Measurements from ENCODE around the gene HEXD. TPM values are rescaled to one million over a fixed set of nuclear protein-coding genes. Genes with fewer than 3 reads are reported as not detected.

Gene HEXD
- polyA plus RNA-seq, 3 donors: 25.8 to 29.9 (median 28.5) TPM

DNA sequence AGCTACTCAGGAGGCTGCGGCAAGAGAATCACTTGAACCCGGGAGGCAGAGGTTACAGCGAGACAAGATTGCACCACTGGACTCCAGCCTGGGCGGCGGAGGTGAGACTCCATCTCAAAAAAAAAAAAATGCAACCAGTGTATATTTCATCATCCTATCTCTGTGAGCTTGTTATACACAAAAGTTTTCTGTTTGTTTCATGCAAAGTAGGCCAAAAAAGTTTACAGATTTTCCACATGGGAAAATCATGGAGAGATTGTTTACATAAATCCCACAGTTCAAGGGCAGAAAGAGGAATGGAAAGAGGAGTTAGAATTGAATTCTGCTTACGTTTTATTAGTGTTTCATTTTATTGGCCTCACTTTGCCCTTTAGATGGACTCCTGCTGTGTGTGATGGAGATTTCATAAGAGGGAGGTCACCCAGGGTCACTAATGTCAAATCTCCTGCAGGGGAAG lies 65.1 kb downstream of the HEXD start:
- DNase-seq (ENCODE audit: low read depth in 3 of 3, low spot score in 2 of 3): no peak

DNA sequence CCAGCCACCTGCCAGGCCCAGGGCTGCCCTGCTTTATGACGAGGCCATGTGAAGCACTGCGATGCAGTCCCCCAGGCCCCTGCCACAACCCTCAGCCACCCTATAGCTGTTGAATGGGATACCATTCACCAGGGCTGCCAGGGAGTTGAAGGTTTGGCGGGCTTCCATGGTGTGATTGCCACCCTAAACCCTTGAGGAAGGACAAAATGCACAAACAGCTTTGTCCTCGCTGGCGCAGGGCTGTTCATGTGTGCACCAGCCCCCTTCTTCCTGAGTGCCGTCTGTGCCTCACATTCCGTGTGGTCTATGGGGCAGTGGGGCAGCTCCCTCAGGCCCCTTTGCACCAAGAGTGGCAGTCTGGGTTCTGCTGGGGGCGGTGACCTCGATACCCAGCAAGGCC lies 65.7 kb downstream of the HEXD start:
- no peak for DNase-seq (ENCODE audit: low read depth in 3 of 3, low spot score in 2 of 3)

DNA sequence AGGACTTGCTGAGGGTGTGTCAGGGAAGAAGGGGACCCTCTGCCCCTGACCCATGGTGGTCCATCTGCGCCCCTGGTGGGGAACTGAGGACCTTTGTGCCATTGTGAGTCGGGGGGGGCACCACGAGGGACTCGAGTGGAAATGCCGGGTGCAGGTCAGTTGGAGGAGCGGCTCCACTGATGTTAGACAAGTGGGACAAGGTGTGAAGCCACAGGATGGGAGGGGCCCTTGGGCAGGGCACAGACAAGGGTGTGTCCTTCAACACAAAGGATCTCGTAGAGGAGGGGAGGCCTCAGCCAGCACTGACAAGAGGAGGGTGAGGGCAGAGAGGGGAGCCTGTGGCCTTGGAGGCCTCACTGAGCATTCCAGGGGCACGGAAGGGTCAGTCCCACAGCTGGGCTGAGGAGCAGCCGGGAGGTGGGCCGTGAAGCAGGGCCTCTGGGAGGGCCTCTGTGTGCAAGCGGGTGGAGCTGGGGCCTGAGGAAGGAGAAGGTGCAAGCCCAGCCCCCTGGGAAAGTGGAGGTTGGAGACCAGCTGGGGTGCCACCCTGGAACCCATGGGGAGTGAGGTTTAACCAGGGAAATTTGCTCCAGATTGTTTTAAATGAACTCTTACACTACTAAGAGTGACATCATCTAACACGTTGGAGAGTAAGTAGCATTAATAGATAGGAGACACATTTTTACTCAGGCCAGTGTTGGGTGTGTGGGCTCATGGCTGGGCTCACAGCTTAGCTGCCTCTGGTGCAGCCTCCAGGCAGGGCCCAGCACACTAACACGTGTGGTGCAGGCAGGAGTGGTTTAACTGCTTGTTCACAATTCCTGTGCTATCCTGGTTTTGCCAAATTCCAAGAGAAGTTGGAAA lies 68.3 kb downstream of the HEXD start:
- no peak for DNase-seq (ENCODE audit: low read depth in 3 of 3, low spot score in 2 of 3)

DNA sequence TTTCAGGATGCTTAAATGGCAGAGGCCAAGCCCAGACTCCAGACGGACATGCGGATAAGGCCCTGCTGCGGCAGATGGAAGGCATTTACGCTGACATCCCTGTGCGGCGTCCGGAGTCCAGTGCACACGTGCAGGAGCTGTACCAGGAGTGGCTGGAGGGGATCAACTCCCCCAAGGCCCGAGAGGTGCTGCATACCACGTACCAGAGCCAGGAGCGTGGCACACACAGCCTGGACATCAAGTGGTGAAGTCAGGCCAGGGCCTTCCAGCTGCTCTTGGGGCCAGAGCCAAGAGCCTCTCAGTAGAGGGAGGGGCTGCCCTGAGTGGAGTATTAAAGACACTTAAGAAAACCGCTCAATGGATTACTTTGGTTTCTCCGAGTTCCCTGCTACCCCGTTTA lies 69.8 kb downstream of the HEXD start:
- DNase-seq (ENCODE audit: low read depth in 3 of 3, low spot score in 2 of 3): no peak

- no peak for DNase-seq (ENCODE audit: low read depth in 3 of 3, low spot score in 2 of 3)
These were observed 71.0 kb downstream of the HEXD start for GRCh38 chr17:82489117-82489516.

- no peak for DNase-seq (ENCODE audit: low read depth in 3 of 3, low spot score in 2 of 3)
These were observed 71.8 kb downstream of the HEXD start for GRCh38 chr17:82489851-82490511.

DNA sequence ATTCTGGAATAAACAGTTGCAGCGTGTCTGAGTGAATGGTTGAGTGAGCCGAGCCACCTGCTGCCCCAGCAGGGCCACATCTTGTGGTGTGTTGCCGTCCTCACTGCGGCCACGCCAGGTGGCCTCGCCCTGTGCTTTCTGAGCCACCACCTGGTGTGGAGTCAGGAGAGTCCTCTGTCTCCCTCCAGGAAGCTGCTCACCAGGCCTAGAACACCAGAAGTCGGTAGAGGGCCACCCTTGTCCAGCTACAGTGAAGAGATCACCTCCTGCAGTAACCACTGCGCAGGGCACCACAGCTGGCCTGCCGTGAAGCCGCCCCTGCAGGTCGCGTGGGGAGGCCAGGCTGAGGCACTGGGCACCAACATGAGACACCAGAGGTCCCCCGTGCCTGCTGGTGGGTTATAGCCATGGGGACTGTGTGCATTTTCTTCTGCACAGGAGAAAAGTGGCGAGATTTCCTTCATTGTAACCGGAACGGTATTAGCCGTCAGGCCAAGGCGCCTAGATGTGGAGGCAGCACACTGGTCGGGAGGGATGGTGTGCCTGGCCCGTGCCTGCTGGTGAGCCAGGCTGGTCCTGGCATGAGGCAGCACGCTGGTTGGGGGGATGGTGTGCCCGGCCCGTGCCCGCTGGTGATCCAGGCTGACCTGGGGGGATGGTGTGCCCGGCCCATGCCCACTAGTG lies 72.5 kb downstream of the HEXD start:
- no peak for DNase-seq (ENCODE audit: low read depth in 3 of 3, low spot score in 2 of 3)

GRCh38 chr17:82491196-82491530 lies 73.0 kb downstream of the HEXD start:
- DNase-seq (ENCODE audit: low read depth in 3 of 3, low spot score in 2 of 3): no peak

DNA sequence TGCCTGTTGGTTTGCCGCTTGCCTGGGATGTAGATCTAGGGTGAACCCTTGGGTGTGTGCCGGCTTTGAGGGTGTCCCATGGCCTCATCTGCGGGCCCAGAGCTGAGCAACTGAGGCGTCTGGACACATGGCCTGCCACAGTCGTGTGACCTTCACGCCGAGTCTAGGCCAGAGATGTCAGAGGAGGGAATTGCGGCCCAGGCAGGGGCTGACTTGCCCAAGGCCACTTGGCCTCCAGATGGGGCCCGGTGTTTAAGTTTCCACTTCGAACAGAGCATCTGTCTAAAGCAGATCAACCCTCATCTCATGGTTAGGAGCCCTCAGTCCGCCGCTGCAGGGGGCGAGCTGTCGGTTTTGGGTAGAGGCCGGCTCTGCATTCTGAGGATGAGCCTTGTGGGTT lies 73.4 kb downstream of the HEXD start:
- no peak for DNase-seq (ENCODE audit: low read depth in 3 of 3, low spot score in 2 of 3)

Other genes starting within 250 kb of the HEXD start
- gene CCDC57, start 205.5 kb upstream of the HEXD start, polyA plus RNA-seq (ENCODE audit: insufficient read length in 3 of 3): 10 to 100 TPM; 31.9 to 35.2 (median 35.0) TPM
- 1 to 10 TPM; 6.2 to 7.3 (median 6.3) TPM for gene SLC16A3, start 189.3 kb upstream of the HEXD start, polyA plus RNA-seq (ENCODE audit: insufficient read length in 3 of 3)
- 100 to 1,000 TPM; 108 to 115 (median 112) TPM for gene CSNK1D, start 144.6 kb upstream of the HEXD start, polyA plus RNA-seq (ENCODE audit: insufficient read length in 3 of 3)
- gene CD7, start 100.7 kb upstream of the HEXD start, polyA plus RNA-seq (ENCODE audit: insufficient read length in 3 of 3): under 1 TPM; 0.28 to 0.43 (median 0.31) TPM
- 1 to 10 TPM; 1.2 to 1.7 (median 1.4) TPM for gene SECTM1, start 84.6 kb upstream of the HEXD start, polyA plus RNA-seq (ENCODE audit: insufficient read length in 3 of 3)
- gene TEX19, start 59.1 kb upstream of the HEXD start, polyA plus RNA-seq (ENCODE audit: insufficient read length in 3 of 3): not detected
- under 1 TPM; 0.11 to 0.61 (median 0.41) TPM for gene UTS2R, start 46.6 kb upstream of the HEXD start, polyA plus RNA-seq (ENCODE audit: insufficient read length in 3 of 3)
- 10 to 100 TPM; 21.6 to 23.7 (median 22.0) TPM for gene OGFOD3, start 239 bp downstream of the HEXD start, polyA plus RNA-seq (ENCODE audit: insufficient read length in 3 of 3)
- gene CYBC1, start 32.4 kb downstream of the HEXD start, polyA plus RNA-seq (ENCODE audit: insufficient read length in 3 of 3): 10 to 100 TPM; 40.6 to 44.6 (median 44.6) TPM
- 10 to 100 TPM; 69.8 to 80.9 (median 79.2) TPM for gene NARF, start 40.4 kb downstream of the HEXD start, polyA plus RNA-seq (ENCODE audit: insufficient read length in 3 of 3)
- 10 to 100 TPM; 35.2 to 37.9 (median 36.0) TPM for gene FOXK2, start 101.4 kb downstream of the HEXD start, polyA plus RNA-seq (ENCODE audit: insufficient read length in 3 of 3)
- 10 to 100 TPM; 88.7 to 98.3 (median 98.2) TPM for gene WDR45B, start 230.1 kb downstream of the HEXD start, polyA plus RNA-seq (ENCODE audit: insufficient read length in 3 of 3)

Data from right renal cortex interstitium (tissue), 3 donors.